GM12892 (cell line): Measurements from ENCODE around the gene CPSF2.
"Not testable (repeated sequence)": the region's sequence is repeated elsewhere in the genome, so short reads cannot be mapped to it uniquely, and the experiment has no call there.

Source experiments
- POLR2A ChIP-seq: IDR thresholded peaks from 2 replicates; pipeline ENCODE4 v1.6.1; 2011; ENCODE audit warnings: low read depth, low read length, control low read depth
- POLR2AphosphoS5 ChIP-seq: IDR thresholded peaks from 2 replicates; pipeline ENCODE4 v1.6.1; 2011; ENCODE audit warnings: low read depth, low read length, control low read depth
- TAF1 ChIP-seq: IDR thresholded peaks from 2 replicates; pipeline ENCODE4 v1.6.1; 2011; ENCODE audit warnings: low read depth, mild to moderate bottlenecking, control low read depth, low read length, borderline replicate concordance

GRCh38 chr14:92179178-92179577 lies 57.4 kb downstream of the CPSF2 start:
- not testable (repeated sequence) for TF ChIP-seq POLR2AphosphoS5, POLR2A, TAF1
